Nucleus accumbens (tissue), 56 donors: Measurements from ENCODE around the gene HMGB3.
"Not testable (repeated sequence)": the region's sequence is repeated elsewhere in the genome, so short reads cannot be mapped to it uniquely, and the experiment has no call there.

Source experiments
- DNase-seq, 56 donors: peaks; one replicate each; lab custom pipeline; 2025; lab: John Stamatoyannopoulos, UW

Gene HMGB3

DNA sequence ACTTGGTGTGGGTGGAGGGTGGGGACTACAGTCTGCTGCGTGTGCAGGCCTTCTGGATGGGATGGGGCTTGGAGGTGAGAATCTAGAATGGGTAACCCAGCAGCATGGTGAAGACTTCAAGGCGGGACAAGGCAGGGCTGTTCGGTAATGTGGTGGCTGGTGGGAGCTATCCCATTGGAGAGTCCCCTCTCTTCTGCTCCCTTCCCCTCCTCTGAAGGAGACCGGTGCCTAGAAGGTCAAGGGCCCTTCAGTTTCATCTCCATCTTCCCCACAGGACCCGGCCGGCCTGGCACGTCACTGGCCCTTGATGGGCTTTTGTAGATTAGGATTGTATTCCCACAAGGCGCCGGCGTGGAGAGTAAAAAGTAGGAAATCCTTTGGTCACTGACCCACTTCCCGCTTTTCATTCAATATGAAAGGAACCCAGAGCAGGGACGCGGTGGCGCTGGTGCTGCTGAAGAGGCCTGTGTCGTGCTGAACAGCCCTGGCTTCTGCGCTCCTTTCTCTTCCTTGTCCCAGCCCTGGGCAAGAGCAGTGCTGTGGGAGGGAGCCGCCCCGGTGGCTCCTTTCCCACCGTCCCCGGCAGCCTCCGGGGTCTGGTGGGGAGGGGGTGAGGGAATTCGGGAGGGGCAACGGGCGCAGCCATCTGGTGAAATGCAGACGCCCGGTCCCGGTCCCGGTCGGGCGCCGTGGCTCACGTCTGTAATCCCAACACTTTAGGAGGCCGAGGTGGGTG, 7.3 kb upstream of the HMGB3 start:
- DNase-seq: peak in 6 of 56 donors; percentile 1 to 15 (median 6)

DNA sequence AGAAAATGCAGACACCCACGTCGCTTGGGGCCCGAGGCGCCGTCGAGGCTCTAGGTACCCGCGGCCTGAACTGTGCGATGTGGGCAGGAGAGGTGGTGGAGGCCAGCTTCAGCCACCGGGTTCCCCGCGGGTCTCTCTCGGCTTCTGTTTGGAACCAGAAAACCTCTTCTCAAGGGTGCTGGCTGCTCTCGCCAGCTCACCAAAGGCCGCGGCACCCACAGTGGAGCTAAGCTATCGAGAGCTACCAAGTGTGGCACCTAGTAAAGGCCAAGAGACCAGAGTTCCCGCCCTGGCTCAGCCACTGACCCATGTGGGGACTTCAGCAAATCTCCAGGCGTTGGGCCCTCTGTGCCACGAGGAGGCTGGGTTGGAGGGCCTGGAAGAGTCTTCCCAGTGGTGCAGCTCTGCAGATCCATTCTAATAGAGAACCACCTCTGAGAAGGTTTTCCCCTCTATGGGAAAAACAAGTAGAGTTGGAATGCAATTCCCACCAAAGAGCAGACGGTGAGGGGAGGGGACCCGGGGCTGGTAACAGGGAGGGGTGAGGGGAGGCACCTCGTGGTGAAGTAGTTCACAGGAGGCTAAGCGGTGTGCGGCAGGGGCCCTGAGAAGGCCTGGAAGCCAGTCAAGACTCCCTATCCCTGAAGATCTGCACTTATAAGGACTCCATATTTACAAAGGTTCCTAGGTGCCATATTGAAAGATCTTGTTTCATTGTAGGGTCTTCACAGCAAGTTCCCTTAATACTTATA, 5.5 kb upstream of the HMGB3 start:
- DNase-seq: no peak

DNA sequence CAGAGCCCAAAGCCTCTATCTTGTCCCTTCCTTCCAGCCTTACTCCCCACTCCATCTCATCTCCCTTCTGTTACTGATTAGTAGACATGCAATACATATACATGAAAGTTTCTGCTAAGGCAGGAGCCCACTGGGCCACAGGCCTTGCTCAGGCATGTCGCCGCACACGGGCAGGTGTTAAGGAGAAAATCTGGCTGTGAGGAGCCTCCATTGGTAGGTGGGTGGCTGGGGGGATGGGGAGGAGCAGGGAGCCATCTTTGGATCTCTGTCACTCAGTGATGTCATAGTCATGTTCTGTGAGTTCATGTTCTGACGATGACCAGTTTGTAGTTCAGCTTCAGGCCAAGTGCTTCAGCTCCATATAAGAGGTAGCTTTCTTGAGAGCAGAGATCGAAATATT, 2.9 kb upstream of the HMGB3 start:
- no peak for DNase-seq

DNA sequence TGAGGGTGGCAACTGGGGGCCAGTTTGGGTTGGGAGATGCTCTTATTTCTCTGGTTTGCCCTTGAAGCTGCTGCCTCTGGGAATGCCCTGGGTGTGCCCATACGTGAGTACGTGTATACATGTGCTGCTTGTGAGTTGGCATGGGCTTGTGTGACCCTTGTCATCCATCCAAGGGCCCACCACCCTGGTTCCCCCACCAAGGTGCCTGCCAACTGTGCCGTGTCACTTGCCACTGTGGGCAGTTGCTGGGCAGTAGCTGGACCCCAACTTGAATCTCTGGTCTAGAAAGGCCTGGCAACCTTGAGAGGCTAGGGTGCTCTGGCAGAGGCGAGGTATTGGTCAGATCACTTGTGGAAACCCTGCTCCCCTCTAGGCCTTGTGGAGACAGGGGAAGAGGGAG, 2.4 kb upstream of the HMGB3 start:
- no peak for DNase-seq

DNA sequence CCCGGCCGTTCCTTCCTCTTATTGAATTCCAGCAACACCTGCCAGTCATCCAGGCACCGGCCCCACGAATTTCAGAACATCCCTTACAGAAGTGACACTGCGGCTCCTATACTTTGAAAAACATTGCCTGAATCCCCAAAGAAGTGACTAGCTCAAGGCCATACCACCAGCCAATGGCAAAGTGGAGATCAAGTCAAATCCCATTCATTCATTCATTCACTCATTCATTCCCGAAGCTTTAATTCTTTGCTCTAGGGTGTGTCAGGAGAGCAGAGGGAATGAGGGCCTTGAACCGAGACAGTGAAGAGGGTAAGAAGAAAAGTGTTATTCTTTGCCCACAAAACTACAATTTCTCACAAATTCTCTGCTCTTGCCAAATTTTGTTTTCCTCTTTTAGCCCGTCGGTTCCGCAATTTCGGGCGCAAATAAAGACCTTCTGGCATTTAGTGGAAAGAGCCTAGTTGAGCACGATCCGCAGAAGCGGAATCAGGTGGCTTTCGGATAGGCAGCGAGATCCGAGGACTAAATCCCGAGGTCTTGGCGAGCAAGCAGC, 824 bp upstream of the HMGB3 start:
- DNase-seq: no peak

DNA sequence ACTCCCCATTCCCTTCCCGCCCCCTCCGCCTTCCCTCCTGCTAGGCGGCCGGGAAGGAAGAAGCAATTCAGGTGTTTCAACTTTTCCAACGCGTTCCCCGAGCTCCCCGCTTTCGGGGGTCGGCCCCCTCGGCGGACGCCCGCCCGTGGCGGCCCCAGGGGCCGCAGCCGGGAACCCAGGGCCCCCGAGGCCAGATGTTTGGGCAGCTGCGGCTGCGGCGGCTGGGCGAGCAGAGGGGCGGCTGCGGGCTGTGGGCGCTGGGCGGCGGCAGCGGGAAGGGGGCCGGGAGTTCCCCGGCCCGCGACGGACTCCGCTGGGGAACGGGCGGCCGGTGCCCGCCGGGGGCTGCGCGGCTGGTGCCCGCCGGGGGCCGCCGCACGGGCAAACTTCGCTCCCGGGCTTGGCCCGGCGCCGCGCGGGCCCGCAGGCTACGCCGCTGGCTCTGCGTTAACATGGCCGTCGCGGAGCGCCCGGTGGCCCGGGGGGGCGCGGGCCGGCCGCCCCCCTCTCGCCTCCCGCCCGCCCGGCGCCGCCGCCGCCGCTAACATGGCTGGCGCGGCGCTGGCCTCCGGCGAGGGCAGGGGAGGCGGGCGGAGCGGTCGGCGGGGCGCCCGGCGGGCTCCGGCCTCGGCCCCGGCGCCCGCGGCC, 510 bp downstream of the HMGB3 start:
- DNase-seq: no peak

DNA sequence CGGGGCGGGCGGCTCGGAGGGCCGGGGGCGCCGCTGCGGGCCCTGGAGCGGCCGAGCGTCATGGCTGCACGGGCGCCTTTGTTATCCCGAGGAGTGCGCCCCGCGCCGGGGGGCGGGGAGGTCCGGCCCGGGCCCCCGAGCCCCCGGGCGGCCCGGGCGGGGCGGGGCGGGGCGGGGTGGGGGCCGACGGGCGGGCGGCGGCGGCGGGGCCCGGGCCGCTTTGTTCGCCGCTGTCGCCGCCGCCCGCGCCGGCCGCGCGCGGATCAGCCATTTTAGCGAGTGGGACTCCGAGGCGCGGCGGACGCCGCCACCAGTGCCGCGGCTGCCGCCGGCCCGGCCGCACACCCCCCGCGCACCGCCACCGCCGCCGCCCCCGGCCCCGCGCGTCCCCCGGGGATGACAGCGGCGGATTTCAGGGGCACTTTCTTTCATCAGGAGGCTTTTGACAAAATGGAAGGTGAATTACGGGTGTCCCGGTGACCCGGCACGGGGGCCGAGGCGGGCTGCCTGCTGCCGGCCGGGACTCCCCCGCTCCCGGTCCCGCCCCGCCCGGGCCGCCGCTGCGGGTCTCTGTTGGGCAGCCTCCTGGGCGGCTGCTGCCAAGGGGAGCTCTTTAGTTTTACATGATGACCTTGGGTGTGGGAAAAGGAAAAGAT, 1.2 kb downstream of the HMGB3 start:
- DNase-seq: peak in 1 of 56 donors; percentile 12

DNA sequence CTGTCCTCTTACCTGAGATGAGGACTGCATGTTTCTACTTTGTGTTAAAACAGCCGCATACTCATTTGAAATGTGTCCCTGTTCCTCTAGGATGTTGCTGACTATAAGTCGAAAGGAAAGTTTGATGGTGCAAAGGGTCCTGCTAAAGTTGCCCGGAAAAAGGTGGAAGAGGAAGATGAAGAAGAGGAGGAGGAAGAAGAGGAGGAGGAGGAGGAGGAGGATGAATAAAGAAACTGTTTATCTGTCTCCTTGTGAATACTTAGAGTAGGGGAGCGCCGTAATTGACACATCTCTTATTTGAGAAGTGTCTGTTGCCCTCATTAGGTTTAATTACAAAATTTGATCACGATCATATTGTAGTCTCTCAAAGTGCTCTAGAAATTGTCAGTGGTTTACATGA, 4.6 kb downstream of the HMGB3 start:
- not testable (repeated sequence) for DNase-seq

DNA sequence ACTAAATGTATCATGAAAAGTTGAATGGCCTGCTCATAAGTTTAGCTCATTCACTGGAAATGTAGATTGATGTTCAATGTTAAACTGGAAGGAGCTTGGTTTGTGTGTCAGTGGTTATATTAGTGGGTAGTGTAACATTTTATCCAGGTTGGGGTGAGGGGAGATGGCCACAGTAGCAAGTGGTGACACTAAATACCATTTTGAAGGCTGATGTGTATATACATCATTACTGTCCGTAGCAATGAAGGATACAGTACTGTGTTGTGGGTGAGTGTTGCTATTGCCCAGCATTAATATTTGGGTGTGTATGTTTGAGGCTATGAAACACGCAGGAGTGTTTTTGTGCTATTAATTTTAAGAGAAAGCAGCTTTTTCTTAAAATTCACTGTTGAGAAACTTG, 6.3 kb downstream of the HMGB3 start:
- DNase-seq: no peak

DNA sequence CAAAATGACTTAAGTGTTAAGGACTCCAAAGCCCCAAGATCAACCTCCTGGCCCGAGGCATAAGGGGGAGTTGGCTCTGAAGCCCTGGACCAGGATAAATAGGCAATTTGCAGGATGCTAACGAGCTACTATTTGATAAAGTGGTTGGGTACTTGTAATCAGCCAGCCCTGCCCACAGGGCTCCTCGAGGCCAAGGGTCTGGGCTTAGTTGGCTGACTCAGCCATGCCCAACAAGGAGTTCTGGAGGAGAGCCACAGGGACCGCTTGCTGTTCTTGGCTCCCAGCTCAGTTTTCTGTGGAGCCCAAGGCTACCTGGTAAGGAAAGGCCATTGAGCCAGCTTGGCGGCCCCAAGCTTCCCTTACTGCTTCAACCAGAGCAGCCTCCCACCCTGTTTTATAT, 7.8 kb downstream of the HMGB3 start:
- no peak for DNase-seq

DNA sequence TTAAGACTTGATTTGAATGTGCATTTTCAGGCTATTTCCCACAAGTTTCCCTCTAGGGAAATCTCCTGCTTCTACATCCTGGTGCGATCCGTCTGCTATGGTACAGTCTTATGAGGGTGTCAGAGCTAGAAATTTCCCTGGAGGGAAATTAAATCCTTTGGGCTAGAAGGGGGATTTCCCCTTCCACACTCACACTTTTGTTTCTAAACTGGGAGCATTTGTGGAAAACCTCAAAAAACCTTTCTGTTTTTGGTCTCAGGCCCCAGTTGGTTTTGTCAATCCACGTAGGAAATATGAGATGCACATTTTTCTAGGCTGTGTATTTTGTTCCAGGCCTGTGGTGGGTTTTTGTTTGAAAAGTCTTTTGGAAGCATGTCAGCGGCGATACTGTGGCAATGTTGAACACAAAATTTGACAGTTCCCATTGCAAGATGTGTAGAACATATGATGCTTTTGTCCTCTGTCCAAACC, 17.8 kb downstream of the HMGB3 start:
- DNase-seq: no peak

DNA sequence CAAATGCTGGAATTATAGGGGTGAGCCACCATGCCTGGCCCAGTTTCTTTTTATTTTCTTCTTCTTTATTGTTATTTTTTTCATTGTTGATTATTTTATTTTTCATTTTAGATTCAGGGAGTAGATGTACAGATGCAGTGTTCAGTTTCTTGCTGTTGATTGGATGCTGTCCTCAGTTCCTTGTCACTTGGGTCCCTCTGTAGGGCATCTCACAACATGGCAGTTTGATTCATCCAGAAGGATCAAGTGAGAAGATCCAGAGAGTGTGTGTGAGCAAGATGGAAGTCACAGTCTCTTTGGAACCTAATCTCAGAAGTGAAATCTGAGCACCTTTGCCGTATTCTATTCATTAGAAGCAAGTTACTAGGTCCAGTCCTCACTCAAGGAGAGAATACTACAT, 20.9 kb downstream of the HMGB3 start:
- no peak for DNase-seq

DNA sequence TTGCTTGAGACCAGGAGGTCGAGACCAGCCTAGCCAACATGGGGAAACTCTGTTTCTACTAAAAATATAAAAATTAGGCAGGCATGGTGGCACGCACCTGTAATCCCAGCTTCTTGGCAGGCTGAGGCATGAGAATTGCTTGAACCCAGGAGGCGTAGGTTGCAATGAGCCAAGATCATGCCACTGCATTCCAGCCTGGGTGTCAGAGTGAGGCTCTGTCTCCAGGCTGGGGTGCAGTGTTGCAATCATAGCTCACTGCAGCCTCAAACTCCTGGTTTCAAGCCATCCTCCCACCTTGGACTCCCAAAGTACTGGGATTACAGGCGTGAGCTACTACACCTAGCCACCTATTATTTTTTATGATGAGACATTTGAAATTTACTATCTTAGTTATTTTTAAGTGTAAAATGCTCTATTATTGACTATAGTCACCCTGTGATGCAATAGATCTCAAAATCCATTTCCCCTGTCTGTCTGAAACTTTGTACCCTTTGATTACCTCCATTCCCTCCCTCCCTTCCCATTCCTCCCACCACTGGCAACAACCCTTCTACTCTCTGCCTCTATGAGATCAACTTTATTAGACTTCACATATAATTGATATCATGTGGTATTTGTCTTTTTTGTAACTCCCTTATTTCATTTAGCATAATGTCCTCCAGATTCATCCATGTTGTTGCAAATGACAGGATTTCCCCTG, 23.4 kb downstream of the HMGB3 start:
- no peak for DNase-seq

DNA sequence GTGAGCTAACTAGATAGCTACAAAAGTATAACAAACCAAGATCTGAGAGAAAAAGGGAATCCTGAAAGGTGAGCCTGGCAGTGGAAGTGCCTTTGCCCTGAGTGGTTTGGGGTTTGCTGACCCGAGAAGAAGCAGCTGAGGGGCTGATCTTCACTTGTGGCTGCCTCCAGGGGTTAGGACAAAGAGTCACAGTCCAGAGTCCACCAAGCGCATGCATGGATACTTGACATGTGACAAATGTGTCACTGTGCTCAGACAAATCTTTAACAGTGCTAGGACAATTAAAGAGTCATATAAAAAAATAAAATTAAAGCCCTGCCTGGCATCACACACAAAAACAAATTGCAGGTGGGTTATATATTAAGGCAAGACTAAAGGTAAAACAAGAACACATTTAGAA, 26.4 kb downstream of the HMGB3 start:
- no peak for DNase-seq

DNA sequence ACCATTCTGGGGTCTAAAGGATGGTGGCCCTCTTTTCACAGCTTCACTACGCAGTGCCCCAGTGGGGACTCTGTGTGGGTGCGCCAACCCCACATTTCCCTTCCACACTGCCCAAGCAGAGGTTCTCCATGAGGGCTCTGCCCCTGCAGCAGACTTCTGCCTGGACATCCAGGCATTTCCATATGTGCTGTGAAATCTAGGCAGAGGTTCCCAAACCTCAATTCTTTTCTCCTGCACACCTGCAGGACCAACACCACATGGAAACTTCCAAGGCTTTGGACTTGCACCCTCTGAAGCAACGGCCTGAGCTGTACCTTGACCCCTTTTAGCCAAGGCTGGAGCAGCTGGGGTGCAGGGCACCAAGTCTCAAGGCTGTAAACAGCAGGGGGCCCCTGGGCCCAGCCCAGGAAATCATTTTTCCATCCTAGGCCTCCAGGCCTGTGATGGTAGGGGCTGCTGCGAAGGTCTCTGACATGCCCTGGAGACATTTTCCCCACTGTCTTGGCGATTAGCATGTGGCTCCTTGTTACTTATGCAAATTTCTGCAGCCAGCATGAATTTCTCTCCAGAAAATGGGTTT, 30.1 kb downstream of the HMGB3 start:
- no peak for DNase-seq

DNA sequence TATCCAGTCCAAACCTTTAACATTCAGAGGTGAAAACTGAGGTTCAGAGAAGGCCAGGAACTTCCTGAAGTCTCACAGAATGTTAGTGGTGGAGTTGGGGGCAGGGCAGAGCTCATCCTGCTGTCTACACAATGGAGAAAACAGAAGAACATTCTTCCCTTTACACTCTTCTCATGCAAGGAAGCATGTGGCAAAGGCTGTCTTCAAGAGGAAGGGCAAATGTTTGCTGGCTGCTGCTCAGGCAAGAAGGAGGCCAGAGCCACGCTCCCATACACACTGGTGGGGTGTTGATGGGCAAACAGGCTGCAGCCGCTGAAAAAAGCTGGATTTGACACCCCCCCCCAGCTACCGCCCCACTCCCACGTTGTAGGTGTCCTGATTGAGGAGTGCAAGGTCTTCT, 32.5 kb downstream of the HMGB3 start:
- DNase-seq: no peak

DNA sequence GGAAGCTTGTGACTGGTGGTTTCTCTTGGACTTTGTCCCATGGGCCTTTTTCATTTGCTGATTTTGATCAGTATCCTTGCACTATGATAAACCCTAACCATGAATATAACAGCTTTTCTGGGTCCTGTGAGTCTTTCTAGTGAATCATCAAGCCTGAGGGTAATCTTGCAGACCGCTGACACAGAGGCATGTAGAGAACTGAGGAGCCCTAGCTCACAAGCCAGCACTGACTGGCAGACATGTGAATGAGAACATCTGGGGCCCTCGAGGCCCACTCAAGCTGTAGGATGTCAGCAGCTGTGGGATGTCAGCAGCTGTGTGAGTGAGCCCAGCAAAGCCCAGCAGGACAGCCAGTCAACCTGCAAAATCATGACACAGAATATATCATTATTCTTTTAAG, 36.7 kb downstream of the HMGB3 start:
- DNase-seq: no peak

DNA sequence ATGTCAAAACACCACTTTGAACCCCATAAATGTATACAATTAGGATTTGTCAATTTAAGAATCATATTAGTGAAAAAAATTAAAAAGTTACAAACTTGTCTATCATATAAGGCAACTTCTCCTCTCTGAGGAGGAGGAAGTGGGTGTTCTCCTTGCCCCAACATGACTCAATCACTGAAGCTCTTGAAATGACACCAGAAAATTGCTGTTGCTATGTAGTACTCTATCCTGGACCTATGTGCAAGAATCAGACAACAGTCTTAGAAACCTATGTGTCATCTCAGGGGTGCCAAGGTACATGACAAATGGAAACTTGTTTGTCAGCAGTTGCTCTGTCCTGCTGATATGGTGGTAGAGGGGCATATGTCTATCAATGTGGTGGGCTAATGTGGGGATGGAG, 47.7 kb downstream of the HMGB3 start:
- no peak for DNase-seq

DNA sequence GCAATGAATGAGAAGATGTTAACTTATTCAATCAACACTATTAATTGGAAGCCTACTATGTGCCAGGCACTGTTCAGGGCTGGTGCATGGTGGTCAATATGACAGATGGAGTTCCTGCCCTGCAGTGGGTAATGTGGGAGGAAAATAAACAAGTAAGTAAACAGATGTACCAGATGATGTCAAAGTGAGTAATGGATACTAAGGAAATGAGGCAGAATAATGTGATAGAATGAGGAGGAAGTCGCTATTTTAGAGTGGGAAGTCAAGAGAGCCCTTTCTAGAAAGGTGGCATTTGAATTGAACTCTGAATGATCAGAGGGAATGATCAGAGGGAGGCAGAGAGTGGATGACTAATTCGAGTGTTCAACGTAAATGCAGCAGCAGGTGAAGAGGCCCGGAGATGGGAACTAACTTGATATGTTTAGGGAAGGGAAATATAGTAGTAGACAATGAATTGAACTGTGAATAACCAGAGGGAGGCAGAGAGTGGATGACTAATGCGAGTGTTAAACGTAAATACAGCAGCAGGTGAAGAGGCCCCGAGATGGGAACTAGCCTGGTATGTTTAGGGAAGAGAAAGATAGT, 48.3 kb downstream of the HMGB3 start:
- peak in 1 of 56 donors; percentile 0 for DNase-seq
